CD4-positive, alpha-beta T cell treated with Interleukin-6 at 100 ng/mL for 8 hours (primary cell): ENCODE measurements around the gene WDR86.

Experiments used
- DNase-seq: peaks from one replicate; pipeline ENCODE4 v3.0.0-alpha.2; 2020; ENCODE audit warnings: mixed read lengths, low spot score

Gene WDR86

DNA sequence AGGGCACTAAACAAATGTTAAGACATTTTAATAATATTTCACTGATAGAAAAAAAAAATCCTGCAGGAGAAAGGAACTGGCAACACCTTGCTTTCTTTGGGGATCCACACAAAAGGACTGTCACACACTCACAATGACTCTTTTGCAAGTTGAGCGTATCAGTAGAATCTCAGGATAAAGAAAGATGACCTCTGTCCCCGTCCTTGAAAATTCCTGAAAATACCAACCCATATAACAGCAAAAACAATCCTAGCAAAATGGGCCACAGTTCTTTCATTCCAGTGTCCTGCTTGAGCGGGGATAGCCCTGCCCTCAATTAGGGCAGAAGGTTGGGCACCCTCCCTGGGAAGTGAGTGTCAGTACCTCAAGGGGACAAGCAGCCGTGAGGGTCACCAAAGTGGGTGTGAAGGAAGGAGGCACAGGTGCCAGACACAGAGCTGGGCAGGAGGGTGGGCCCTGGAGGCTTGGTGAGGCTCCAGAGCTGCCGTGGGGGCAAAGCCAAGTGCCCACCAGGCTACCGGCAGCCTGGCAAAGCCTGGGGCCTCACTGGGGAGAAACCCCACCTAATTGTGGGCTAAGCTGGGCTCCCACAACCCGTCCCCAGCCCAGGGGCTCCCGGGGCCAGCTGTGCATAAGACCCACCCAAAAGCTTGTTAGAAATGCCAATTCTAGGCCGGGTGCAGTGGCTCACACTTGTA lies 2.8 kb downstream of the WDR86 start:
- no peak for DNase-seq

DNA sequence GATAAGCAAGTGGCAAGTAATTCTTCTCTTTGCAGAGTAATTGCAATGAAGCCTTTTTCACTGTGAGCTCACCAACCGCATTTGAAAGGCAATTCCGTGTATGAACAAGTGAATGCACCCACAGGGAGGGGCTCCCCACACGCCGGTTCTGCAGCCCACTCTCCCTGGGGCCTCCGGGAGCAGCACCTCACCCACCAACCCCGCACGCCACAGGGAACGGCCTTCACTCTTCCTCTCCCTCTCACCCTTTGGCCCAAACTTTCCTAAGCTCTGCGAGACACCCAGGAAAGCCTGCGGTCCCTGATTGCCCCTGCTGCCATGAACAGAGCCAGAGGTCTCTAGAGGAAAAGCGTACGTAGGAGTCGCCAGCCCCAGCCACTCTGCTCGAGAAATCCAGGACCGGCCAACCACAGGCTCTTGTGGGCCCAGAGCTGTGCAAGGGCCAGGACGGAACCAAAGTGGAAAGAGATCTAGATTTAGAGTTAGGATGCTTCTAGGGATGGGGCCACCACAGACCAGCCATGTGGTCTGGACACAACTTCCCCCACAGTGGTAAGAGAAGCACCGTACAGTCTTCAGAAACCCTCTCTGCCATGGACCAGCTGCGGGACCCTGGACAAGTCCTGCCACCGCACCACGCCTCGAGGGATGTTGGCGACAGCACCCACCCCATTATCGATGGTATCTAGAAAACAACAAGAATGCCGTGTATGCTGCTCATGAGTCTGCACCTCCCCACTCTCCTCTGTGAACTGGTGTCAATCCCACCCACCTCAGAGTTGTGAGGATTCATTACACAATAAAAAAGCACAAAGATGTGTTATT lies 3.6 kb downstream of the WDR86 start:
- no peak for DNase-seq

DNA sequence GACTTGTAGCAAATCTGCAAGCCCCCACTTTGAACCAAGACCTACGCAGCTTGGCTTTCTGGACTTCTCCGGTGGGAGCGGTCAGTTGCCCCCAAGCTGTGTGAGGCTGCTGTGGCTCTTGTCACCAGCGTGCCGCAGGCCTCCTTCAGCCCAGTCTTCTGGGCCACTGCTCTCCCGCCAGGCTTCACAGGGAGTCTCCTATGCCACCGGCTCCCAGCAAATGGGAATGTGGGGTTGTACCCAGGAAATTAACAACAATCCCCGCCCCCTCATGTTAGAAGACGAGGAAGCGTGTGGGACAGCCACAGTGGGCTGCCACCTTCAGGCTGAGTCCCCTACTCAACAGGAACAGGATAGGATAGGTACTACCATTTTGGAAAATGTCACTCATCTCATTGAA lies 4.2 kb downstream of the WDR86 start:
- no peak for DNase-seq

DNA sequence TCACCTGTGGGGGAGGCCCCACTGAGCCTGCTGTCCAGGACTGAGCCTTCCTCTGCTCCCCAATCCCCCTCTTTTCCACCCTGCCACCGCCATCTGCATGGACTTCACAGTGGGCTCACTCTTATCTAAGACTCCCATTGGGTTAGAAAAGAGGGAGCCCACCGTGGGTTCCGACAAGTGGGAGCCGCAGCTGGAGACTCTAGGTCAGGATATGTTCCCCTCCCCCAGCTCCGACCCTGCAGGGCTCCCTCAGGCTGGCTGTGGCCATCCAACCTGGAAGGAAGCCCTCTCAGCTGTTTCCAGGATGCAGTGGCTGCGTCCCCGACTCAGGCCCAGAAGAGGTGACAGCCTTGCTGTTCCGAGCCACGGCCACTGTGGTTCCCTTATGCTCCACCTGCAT lies 4.8 kb downstream of the WDR86 start:
- DNase-seq = no peak

DNA sequence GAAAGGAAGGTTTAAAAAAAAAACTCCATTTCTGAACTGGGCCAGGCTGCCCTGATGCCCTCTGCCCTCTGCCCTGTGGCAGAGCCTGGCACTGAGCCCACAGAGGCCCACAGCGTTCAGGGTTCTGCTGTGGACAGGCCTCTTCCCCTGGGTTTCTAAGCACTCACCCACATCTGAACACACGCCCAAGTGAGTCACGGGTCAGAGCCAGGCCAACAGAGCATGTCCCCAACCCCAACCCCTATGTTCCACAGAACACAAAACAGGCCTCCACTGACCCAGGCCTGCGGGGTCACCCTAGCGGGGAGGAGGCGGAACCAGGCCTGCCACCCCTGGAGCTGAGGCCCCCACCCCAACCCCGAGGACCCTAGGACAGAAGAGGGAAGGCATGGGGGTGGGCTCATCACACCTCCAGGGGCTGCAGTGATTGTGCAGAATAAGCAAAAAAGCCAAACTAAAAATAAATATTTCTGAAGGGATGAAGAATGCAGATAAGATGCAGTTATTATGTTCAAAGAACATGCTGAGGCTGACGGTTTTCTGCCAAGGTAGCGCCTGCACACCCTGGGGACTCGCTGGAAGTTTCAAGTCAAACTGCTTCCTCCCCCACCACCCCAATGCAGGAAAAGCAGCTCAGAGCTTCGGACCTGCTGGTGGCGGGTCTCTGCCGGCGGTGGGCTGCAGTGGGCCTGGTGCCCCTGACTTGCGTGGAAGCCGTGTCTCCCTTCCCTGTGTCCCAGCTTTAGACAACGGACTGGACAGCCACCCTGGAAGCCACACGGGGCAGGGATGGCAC lies 5.4 kb downstream of the WDR86 start:
- no peak for DNase-seq

DNA sequence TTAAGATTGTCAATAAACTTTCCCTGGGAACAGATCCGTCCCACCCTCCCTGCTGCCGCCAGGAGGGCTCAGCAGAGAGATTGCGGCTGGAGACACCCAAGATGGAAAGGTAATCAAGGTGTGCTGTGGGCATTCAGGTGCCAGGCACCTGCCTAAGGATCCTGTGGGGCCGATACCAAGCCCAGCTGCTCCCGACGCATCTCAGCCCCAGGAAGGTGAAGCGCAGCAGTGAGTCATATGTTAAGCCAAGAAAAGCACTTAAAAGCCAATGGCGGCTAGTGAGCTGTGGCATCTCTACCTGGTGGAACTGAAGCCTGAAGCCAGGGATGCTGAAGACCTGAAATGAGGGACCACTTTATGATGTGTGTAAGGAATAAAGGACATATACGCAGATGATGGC lies 6.1 kb downstream of the WDR86 start:
- DNase-seq = no peak

DNA sequence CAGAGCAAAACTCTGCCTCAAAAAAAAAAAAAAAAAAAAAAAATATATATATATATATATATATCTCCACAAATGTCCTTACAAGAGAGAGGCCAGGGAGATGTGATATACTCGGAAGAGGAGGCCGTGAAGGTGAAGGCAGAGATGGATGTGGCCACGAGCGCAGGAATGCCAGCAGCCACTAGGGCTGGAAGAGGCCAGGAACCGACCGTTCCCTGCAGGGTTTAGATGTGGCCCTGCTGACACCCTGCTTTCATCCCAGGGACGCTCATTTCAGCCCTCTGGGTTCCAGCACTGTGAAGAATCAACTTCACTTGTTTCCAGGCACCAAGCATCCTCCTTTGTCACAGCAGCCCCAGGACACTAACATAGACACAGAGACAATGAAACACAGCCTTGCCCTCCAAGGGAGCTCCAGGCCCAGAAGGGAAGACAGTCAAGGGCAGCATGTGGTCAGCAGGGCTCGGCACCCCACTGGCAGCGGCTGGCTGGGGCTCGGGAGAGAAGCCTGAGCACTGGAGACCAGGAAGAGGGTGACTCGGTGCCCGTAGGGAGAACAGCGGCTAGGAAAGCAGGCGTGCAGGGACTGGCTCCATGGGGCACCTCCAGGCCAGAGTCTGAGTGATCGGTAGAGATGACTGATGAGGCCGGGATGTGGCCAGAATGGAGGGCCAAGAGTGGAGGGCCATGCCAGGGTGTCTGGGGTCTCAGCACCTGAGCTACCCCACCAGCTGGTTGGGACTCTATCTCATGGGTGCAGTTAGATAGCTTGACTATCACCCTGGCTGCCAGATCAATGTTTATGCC lies 7.6 kb downstream of the WDR86 start:
- no peak for DNase-seq

DNA sequence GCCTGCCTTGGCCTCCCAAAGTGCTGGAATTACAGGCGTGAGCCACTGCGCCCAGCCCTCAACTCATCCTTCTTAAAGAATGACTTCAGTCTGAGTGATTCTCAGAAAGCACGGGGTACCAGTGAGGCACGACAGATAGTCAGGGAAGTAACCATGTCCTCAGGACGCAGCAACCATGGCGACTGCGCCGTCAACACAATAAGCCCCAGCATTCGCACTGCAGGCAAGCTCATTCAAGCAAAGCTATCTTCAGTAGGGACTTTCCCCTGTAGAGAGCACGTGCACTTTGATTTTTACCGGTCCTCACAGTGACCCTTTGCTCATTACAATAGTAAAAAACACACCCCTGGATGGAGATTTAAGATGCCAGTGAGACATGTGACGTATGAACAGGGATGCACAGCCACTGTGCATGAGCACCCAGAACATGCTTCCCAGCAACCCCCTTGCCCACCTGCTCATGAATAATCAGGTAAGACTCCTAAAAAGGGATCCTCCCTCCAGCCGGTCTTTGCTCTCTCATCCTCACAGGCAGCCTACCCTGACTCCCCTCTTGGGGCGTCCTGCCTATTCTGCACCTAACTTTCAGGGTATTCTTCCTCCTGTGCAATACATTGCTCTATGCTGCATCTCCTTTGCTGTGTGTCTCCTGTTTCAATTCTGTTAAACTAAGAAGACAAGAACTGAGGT lies 9.1 kb downstream of the WDR86 start:
- no peak for DNase-seq

DNA sequence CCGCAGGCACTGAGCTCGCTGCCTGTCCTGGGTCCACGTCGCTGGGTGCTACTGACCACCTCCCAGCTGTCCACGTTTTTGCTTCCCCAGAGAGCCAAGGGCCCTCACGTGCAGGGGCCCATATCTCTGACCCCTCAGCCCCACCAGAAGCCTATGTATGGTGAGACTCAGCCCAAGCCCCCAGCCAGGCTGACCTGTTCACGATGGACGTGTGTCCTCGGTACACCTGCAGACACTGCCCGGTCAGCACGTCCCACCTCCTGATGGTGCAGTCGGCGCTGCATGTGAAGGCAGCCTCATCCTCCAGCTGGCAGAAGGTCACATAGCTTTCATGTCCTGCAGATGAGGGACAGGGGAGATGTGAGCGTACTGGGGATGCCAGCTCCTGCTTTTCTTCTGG lies 9.9 kb downstream of the WDR86 start:
- DNase-seq = no peak

DNA sequence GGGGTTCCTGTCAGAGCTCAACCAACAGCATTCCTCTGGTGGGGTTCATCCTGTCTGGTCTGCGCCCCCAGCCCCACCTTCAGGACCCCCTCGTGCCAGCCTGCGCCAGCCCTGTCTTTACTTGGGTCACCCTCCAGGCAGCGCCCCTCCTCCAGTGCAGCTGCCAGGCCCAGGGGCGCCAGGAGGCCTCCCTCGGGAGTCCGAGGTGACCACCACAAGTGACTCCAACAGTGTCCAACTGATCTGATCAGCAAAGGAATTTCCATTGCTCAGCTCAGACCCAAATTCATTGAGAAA lies 10.6 kb downstream of the WDR86 start:
- DNase-seq = no peak

DNA sequence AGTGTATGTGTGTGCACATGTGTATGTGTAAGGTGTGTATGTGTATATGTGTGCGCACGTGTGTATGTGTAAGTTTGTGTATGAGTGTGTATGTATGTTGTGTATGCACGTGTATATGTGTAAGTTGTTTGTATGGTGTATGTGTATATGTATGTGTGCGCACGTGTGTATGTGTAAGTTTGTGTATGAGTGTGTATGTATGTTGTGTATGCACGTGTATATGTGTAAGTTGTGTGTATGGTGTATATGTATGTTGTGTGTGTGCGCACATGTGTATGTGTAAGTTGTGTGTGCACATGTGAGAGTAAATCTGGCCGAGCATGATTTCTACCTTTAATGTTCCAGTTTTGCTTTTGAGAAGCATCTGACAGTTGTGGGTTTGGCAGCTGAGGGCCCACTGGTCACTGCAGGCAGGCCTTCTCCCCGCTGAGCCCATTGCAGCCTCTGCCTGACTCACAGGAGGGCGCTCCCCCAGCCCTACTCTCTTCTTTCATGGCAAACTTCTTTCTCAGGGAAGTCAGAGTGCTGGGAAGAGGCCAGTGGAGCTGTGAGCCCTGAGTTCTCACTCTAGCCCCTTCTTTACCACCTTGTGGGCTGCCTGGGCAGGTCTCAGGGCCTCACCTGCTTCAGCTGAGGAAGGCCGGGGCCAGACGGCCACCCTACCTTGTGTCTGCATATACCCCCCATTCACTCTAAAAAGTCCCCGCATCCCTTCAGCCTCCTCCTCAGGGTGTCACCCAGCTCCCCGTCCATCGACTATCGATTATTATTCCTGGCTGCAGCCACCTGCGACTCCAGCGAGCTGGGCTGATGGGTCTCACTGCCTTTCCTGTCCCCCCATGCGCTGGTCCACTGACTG lies 11.2 kb downstream of the WDR86 start:
- DNase-seq = no peak

DNA sequence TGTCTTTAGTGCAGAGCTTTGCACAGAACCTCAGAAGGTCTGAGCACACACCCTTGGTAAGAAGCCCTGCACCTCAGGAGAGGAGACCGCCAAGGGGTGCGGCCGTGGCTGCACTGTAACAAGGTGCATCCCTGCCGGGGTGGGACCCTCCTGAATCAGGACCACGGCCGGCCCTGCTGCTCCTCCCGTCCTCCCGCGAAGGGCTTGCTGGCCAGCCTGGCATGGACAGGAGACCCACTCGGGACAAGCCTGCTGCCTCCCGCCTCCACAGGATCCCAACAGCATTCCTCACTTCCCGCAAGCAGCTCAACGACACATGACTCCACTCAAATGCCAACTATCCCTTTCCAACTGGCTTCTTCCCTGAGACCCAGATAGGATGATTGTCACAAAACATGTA lies 12.8 kb downstream of the WDR86 start:
- DNase-seq = no peak

DNA sequence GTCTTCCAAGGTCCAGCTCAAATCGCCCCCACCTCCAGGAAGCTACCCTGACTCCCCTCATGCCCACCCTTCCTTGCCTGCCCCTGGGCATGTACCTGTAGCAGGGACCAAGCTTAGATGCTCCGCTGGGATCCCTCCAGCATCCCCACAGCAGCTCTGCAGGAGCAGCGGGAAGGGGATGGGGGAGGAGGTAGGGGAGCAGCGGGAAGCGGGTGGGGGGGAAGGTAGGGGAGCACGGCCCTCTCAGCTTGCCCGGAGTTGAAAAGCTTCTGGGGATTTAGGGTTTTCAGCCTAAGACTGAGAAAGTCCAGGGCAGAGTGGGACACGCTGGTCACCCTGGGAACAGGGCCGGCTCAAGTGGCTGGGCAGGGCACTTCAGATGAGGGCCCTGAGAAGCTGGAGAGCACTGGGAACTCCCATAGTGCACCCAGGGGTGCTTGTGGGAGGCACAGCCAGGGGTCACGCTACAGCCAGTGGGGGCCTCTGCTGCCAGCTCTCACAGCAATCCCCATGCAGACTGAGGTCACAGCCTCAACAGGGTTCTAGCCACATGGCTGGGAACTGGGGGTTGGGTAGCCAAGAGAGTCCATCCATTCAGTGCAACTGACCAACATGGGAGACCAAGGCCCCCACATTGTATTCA lies 13.4 kb downstream of the WDR86 start:
- DNase-seq = no peak

DNA sequence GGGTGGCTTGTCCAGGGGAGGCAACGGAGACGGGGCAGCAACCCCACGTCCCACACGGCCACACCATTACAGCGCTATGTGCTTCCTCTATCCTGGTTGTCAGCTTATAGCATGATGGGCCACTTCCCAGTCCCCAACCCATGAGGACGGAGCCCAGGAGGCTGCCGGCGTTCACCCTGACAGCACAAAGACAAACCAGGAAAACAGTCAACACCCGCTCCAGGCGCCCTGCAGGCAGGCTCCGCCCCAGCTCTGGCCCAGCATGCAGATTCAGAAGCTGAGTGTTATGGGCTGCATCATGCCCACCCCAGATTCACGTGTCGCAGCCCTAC lies 14.8 kb downstream of the WDR86 start:
- no peak for DNase-seq

DNA sequence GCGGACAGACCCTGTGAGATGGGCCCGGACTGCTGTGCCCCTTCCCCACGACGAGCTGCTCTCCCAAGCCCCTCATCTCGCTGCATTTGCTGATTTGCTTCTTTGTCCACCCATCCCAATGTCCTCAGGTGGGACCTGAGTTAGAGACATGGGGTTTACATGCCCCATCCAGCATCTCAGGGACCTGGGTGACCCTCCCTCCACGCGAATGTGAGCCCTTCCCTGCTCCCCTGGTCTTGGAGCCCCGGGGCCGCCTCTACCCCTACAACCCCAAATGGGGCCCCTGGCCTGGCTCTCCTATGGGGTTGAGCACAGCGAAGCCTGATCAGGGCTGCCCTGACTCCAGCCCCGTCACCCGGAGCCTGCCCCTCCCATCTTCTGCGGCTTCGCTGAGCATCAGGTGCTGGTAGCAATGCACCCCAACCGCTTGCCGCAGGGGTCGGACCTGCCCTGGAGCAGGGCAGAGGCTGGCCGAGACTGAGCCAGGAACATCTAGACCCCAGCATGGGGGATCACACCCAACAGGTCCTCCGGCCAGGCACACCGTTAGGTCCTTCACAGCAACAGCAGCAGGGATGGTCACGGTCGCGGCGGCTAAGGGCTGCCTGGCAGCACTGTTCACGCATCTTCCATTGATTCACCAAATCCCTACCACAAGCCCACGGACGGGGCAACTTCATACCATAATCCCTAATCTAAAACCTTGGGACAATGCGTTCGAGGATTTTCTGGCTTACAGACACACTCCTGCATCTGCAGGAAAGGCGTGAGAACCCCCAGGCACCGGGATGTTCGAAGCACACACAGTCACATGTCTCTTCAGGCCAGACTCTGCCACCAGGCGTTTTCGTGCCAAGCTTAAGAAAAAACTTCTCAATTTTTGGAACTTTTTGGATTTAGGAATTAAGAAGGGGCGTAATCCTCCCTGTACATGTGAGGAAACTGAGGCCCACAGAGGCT lies 15.5 kb downstream of the WDR86 start:
- no peak for DNase-seq

DNA sequence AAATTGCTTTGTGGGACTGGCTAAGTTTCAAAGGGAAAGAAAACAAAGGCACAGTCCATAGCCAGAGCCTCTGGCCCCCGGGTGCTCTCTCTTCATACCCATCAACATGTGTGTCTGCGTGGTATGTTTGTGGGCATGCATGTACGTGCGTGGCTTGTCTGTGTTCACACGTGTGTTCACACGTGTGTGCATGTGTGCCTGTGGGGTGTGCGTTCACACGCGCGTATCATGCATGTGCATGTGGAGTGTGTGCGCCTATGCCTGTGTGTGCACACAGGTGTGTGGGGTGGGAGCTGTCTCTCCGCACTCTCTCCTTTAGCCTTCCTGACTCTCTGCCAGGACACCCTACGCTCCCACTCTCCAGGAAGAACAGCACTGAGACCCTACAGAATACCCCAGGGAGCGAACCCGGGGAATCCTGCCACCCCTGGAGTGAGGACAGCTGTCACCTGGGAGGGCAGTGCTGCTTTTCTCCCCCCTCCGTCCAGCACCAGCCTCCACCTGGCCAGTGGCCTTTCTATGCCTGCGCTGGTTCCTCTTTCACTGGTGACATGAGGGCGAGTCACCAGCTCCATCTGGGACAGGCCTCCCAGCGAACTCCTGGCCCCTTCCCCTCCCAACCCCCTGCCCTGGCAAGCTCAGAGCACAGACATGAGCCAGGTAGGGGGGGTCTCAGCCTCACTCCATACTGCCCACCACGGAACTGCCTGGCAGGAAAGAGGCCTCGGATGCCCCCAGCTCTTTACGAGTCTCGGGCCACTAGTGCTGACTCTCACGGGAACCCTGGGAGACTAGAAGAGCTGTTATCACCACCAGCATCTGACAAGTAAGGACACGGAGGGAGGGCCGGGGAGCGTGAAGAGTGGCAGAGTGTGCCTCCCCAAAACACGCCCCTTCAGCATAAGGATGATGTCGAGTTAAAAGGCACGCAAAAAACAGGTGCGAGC lies 16.5 kb downstream of the WDR86 start:
- no peak for DNase-seq

DNA sequence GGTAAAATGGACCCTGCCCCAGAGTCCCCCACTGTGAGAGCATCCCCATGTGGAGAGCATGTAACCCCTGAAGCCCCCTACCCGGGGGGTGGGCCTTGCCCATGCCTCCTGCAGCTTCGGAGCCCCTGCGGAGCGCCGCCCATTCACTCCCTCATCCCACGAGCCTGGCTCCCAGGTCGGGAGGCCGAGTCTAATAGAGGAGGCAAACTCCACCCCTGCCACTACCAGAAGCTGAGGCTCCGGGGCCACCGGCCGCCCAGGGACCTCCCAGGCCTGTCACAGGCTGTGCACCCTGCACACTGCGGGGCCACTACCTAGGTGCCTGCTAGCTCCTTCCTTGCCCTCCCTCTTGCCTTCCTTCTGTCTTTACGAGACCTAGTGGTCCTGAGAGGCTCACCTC lies 17.4 kb downstream of the WDR86 start:
- DNase-seq = no peak

DNA sequence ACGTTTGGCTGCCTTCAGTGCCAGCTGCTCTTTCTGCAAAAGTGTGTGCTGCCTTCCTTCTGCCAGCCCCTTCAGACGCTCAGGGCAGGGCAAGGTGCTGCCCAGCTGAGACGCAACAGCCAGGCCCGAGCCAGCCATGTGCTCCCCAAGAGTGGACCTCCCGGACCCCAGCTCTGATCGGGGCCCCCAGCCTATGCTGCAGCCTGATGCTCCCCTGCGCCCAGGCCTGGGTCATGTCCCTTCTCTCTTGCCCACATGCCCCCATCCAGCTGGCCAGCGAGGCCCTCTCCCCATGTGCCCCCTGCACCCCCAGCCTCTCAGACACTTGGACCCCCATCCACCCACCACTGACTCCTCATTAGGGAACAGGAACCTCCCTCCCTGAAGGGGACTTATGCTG lies 17.8 kb downstream of the WDR86 start:
- no peak for DNase-seq
